ENCODE results near the gene KSR2. TPM values are rescaled to one million over a fixed set of nuclear protein-coding genes. Genes with fewer than 3 reads are reported as not detected.
A peak's percentile ranks its signal among the peaks of the same experiment; 100 is the strongest.

KSR2 gene
- total and polyA plus RNA-seq, 4 experiments from 2014 or later = 0.03 to 0.09 (median 0.06) TPM; not detected in 1

DNA sequence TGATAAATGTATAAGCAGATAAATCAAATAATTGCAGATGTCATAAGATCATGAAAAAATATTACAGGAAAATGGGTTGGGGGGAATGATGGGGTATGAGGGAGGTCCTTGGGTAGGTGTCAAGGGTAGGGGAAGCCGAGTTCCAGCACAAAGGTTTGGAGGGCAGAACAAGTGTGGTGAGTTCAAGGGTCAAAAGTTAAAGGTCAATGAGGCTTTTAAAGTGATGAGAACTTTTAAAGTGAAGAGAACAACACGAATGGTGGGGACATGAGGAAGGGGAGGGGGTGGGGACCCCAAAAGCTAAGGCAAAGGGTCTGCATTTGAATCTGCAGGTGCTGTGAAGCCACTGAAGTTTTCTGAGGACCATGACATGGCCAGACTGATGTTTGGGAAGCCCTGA is 406.8 kb downstream of the KSR2 start:
- ChIA-PET POLR2A (ENCODE audit: partially characterized antibody) (no interaction called here), CTCF (ENCODE audit: partially characterized antibody) (no interaction called here)
- Mint-ChIP-seq H3K27ac (no peak overlapping the region), H3K4me3 (no peak overlapping the region), H3K36me3 (no peaks in the 10 kb centered on the region), H3K4me1 (no peaks in the 10 kb centered on the region), H3K9me3 (peaks cover 0 to 2% (median 0%) of the 10 kb centered on the region in 8 donors), H3K27me3 (no peaks in the 10 kb centered on the region)
- no peak for DNase-seq
- Histone ChIP-seq H3K4me1 (ENCODE audit: insufficient read depth, low read length) (no peaks in the 10 kb centered on the region), H3K27me3 (ENCODE audit: insufficient read depth, low read length) (no peaks in the 10 kb centered on the region), H3K4me3 (ENCODE audit: low read length in 2 of 2) (no peak overlapping the region), H3K9me3 (ENCODE audit: control insufficient read depth in 1 of 2, low read length in 2 of 2) (no peaks in the 10 kb centered on the region), H3K27ac (ENCODE audit: low read depth, low read length) (no peak overlapping the region), H3K36me3 (ENCODE audit: insufficient read depth, low read length) (no peaks in the 10 kb centered on the region)
- intact Hi-C loops (cut with micrococcal nuclease) = no loop called here

DNA sequence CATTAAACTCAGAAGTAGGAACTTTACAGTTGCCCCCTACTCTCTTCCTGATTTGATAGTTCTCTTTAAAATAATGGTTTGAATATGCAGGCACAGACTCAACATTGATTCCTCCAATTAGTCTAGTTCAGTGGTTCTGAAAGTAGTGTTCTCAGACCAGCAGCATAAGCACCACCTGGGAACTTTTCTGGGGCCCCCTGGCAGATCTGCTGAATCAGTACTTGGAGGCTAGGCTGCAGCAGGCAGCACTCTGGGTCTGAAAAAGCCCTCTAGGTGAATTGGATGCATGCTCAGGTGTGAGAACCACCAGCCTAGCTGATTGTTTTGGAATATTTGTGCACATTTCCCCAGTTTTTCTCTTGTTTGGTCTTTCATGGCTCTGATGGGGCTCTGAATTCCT is 408.8 kb downstream of the KSR2 start:
- ChIA-PET POLR2A (ENCODE audit: partially characterized antibody) (no interaction called here), CTCF (ENCODE audit: partially characterized antibody) (no interaction called here)
- no peaks in the 10 kb centered on the region for H3K4me1 Mint-ChIP-seq
- intact Hi-C loops (cut with micrococcal nuclease) = no loop called here
- Histone ChIP-seq H3K4me1 (ENCODE audit: insufficient read depth, low read length) (no peaks in the 10 kb centered on the region), H3K27ac (ENCODE audit: low read depth, low read length) (no peak overlapping the region), H3K27me3 (ENCODE audit: insufficient read depth, low read length) (no peaks in the 10 kb centered on the region), H3K4me3 (ENCODE audit: low read length in 2 of 2) (no peak overlapping the region), H3K9me3 (ENCODE audit: control insufficient read depth in 1 of 2, low read length in 2 of 2) (no peaks in the 10 kb centered on the region), H3K36me3 (ENCODE audit: insufficient read depth, low read length) (no peaks in the 10 kb centered on the region)
- no peak overlapping the region for H3K4me3 Mint-ChIP-seq
- peaks cover 0 to 5% (median 2%) of the 10 kb centered on the region in 8 donors for H3K9me3 Mint-ChIP-seq
- no peaks in the 10 kb centered on the region for H3K27me3 Mint-ChIP-seq
- H3K36me3 Mint-ChIP-seq = no peaks in the 10 kb centered on the region
- H3K27ac Mint-ChIP-seq = no peak overlapping the region
- DNase-seq = no peak

DNA sequence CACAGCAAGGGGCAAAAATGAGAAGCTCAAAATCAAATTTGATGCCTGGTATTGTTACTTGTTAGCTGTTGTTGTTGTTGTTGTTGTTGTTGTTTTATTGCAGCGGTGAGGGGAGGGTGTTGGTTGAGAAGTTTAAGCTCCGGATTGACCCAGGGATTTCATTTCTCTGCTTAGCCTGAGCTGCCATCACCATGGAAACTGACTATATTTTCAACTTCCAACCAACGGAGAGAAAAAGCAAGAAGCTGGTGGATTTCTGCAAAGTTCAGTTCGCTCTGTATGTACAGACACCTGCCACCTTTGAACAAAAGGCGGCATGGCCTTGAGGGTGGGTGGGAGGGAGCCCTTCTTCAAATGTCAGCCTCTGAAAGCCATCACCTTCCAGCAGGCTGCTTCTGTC is 412.9 kb downstream of the KSR2 start:
- H3K9me3 Mint-ChIP-seq = peaks cover 9 to 24% (median 15%) of the 10 kb centered on the region in 8 donors
- ChIA-PET CTCF (ENCODE audit: partially characterized antibody) (no interaction called here), POLR2A (ENCODE audit: partially characterized antibody) (no interaction called here)

DNA sequence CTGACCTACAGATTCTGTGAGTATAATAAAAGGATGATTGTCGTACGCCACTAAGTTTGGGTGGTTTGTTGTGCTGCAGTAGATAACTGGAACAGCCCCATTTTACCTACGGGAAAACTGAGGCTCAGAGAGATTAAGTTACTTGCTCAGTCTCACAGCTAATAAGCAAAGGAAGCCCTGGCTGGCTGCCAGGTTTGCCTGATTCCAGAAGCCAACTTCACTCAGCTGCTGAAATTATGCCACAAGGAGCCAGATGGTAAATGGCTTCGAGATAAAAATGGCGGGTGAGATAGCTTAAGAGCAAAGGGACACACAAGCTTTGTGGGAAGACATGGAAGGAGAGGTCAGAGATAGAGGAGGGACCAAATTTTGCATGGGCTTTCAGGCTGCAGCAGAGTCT is 415.8 kb downstream of the KSR2 start:
- H3K36me3 ChIP-seq (ENCODE audit: insufficient read depth, low read length) = no peaks in the 10 kb centered on the region
- Mint-ChIP-seq H3K4me1 (no peaks in the 10 kb centered on the region), H3K36me3 (peaks cover 0 to 6% of the 10 kb centered on the region in 2 donors), H3K4me3 (no peak overlapping the region), H3K27ac (no peak overlapping the region), H3K9me3 (peaks cover 9 to 36% (median 18%) of the 10 kb centered on the region in 8 donors), H3K27me3 (peaks cover 0 to 5% of the 10 kb centered on the region in 2 donors)
- CTCF ChIA-PET (ENCODE audit: partially characterized antibody) = no interaction called here
- H3K4me1 ChIP-seq (ENCODE audit: insufficient read depth, low read length) = no peaks in the 10 kb centered on the region
- H3K27me3 ChIP-seq (ENCODE audit: insufficient read depth, low read length) = no peaks in the 10 kb centered on the region
- DNase-seq = no peak
- H3K4me3 ChIP-seq (ENCODE audit: low read length in 2 of 2) = no peak overlapping the region
- POLR2A ChIA-PET (ENCODE audit: partially characterized antibody) = no interaction called here
- H3K27ac ChIP-seq (ENCODE audit: low read depth, low read length) = no peak overlapping the region
- intact Hi-C loops (cut with micrococcal nuclease) = no loop called here
- H3K9me3 ChIP-seq (ENCODE audit: control insufficient read depth in 1 of 2, low read length in 2 of 2) = no peaks in the 10 kb centered on the region

More for the DNA sequence above, 412.9 kb downstream of the KSR2 start:
- Histone ChIP-seq H3K27ac (ENCODE audit: low read depth, low read length) (no peak overlapping the region), H3K9me3 (ENCODE audit: control insufficient read depth in 1 of 2, low read length in 2 of 2) (no peaks in the 10 kb centered on the region), H3K36me3 (ENCODE audit: insufficient read depth, low read length) (no peaks in the 10 kb centered on the region), H3K4me1 (ENCODE audit: insufficient read depth, low read length) (no peaks in the 10 kb centered on the region), H3K4me3 (ENCODE audit: low read length in 2 of 2) (no peak overlapping the region), H3K27me3 (ENCODE audit: insufficient read depth, low read length) (no peaks in the 10 kb centered on the region)
- intact Hi-C loops (cut with micrococcal nuclease) = no loop called here
- H3K27me3 Mint-ChIP-seq = no peaks in the 10 kb centered on the region
- DNase-seq = no peak
- peaks cover 0 to 6% of the 10 kb centered on the region in 2 donors for H3K36me3 Mint-ChIP-seq
- no peak overlapping the region for H3K4me3 Mint-ChIP-seq
- H3K4me1 Mint-ChIP-seq = no peaks in the 10 kb centered on the region
- no peak overlapping the region for H3K27ac Mint-ChIP-seq

DNA sequence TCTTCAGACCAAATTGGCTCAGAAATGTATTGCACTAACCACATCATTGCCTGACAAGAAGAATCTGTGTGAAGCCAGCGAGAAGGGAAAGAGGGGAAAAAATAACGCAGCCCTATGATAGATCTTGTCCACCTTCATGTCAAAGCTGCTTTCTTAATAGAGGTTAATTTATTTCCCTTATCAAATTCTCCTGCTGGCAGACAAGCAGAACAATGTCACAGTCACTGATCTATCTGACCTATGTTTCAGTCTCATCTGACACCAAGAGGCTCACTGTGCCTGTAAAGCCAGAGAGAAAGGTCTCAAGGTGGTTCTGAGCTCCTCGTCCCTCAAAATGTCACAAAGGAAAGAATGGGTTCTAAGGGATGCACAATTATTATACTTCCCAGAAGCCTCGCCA is 417.1 kb downstream of the KSR2 start:
- Histone ChIP-seq H3K27ac (ENCODE audit: low read depth, low read length) (no peak overlapping the region), H3K4me1 (ENCODE audit: insufficient read depth, low read length) (no peaks in the 10 kb centered on the region), H3K36me3 (ENCODE audit: insufficient read depth, low read length) (no peaks in the 10 kb centered on the region), H3K4me3 (ENCODE audit: low read length in 2 of 2) (no peak overlapping the region), H3K27me3 (ENCODE audit: insufficient read depth, low read length) (no peaks in the 10 kb centered on the region), H3K9me3 (ENCODE audit: control insufficient read depth in 1 of 2, low read length in 2 of 2) (no peaks in the 10 kb centered on the region)
- Mint-ChIP-seq H3K27ac (no peak overlapping the region), H3K4me3 (no peak overlapping the region), H3K9me3 (peaks cover 10 to 36% (median 18%) of the 10 kb centered on the region in 8 donors), H3K36me3 (peaks cover 0 to 6% of the 10 kb centered on the region in 2 donors), H3K27me3 (peaks cover 0 to 5% of the 10 kb centered on the region in 2 donors), H3K4me1 (no peaks in the 10 kb centered on the region)
- no peak for DNase-seq
- POLR2A ChIA-PET (ENCODE audit: partially characterized antibody) = no interaction called here
- CTCF ChIA-PET (ENCODE audit: partially characterized antibody) = no interaction called here
- intact Hi-C loops (cut with micrococcal nuclease) = no loop called here

DNA sequence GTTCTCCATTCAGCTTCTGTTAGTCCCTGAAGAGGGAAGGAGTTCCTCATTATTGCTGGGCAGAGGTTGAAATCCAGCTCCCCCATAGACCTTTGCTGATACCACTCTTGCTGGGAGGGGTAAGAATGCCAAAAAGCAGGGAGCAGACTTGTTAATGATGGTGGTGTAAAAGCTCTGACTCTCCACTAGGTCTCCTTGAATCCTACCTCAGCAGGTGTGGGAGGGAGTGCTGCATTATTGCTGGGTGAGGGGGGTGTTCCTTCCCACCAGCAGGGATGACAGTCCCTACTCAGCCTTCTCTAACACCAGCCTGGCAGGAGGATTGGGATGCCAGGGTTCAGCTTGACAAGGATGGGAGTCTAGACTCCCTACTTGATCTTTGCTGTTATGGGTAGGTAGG is 421.6 kb downstream of the KSR2 start:
- H3K27me3 Mint-ChIP-seq = peaks cover 2 to 5% of the 10 kb centered on the region in 2 donors
- no peak overlapping the region for H3K4me3 Mint-ChIP-seq
- peaks cover 1 to 4% of the 10 kb centered on the region in 2 donors for H3K36me3 Mint-ChIP-seq
- Histone ChIP-seq H3K9me3 (ENCODE audit: control insufficient read depth in 1 of 2, low read length in 2 of 2) (no peaks in the 10 kb centered on the region), H3K27ac (ENCODE audit: low read depth, low read length) (no peak overlapping the region), H3K4me1 (ENCODE audit: insufficient read depth, low read length) (no peaks in the 10 kb centered on the region), H3K27me3 (ENCODE audit: insufficient read depth, low read length) (no peaks in the 10 kb centered on the region), H3K36me3 (ENCODE audit: insufficient read depth, low read length) (no peaks in the 10 kb centered on the region), H3K4me3 (ENCODE audit: low read length in 2 of 2) (no peak overlapping the region)
- no peak for DNase-seq
- H3K4me1 Mint-ChIP-seq = no peaks in the 10 kb centered on the region
- intact Hi-C loops (cut with micrococcal nuclease) = no loop called here
- H3K27ac Mint-ChIP-seq = no peak overlapping the region
- peaks cover 6 to 18% (median 11%) of the 10 kb centered on the region in 8 donors for H3K9me3 Mint-ChIP-seq
- ChIA-PET POLR2A (ENCODE audit: partially characterized antibody) (no interaction called here), CTCF (ENCODE audit: partially characterized antibody) (no interaction called here)

DNA sequence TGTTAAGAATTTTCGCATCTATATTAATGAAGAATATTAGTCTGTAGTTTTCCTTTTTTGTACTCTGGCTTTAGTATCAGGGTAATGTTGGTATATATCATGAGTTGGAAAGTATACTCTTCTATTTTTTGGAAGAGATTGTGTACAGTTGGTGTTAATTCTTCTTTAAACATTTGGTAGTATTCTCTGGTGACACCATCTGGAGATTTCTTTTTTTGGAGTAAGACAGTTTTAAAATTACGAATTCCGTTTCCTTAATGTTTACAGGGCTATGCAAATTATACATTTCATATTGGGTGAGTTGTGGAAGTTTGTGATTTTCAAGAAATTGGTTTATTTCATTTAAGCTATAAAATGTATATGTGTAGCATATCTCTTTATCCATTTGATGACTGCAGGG is 423.6 kb downstream of the KSR2 start:
- DNase-seq = no peak
- intact Hi-C loops (cut with micrococcal nuclease) = no loop called here
- Mint-ChIP-seq H3K27ac (no peak overlapping the region), H3K9me3 (peaks cover 3 to 7% (median 6%) of the 10 kb centered on the region in 8 donors), H3K27me3 (peaks cover 2 to 5% of the 10 kb centered on the region in 2 donors), H3K4me1 (no peaks in the 10 kb centered on the region), H3K4me3 (no peak overlapping the region), H3K36me3 (peaks cover 1 to 4% of the 10 kb centered on the region in 2 donors)
- Histone ChIP-seq H3K9me3 (ENCODE audit: control insufficient read depth in 1 of 2, low read length in 2 of 2) (no peaks in the 10 kb centered on the region), H3K4me1 (ENCODE audit: insufficient read depth, low read length) (no peaks in the 10 kb centered on the region), H3K27me3 (ENCODE audit: insufficient read depth, low read length) (no peaks in the 10 kb centered on the region), H3K4me3 (ENCODE audit: low read length in 2 of 2) (no peak overlapping the region), H3K36me3 (ENCODE audit: insufficient read depth, low read length) (no peaks in the 10 kb centered on the region), H3K27ac (ENCODE audit: low read depth, low read length) (no peak overlapping the region)
- ChIA-PET POLR2A (ENCODE audit: partially characterized antibody) (no interaction called here), CTCF (ENCODE audit: partially characterized antibody) (no interaction called here)

DNA sequence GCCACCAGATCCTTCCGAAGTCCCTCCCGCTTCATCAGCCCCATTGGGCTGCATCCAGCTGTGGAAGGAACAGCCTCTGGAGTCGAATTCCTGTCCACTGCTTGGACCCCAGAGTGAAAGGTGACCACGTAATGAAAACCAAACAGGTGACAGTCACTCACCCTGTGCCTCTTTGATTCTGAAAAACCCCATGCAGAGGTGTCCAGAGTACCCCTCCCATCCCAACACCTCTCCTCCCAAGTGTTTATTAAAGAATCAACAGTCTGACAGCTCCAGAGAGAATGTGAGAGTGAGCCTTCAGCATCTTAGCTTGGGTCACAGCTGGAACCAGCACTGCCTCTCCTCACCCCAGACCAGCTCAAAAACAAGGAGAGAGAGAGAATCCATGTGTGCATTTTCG is 428.8 kb downstream of the KSR2 start:
- Histone ChIP-seq H3K4me1 (ENCODE audit: insufficient read depth, low read length) (no peaks in the 10 kb centered on the region), H3K9me3 (ENCODE audit: control insufficient read depth in 1 of 2, low read length in 2 of 2) (no peaks in the 10 kb centered on the region), H3K27me3 (ENCODE audit: insufficient read depth, low read length) (no peaks in the 10 kb centered on the region), H3K27ac (ENCODE audit: low read depth, low read length) (no peak overlapping the region), H3K4me3 (ENCODE audit: low read length in 2 of 2) (no peak overlapping the region), H3K36me3 (ENCODE audit: insufficient read depth, low read length) (no peaks in the 10 kb centered on the region)
- CTCF ChIA-PET (ENCODE audit: partially characterized antibody) = no interaction called here
- H3K36me3 Mint-ChIP-seq = no peaks in the 10 kb centered on the region
- H3K27ac Mint-ChIP-seq = no peak overlapping the region
- DNase-seq = no peak
- no peaks in the 10 kb centered on the region for H3K27me3 Mint-ChIP-seq
- H3K4me3 Mint-ChIP-seq = peak overlapping the region in 1 of 8 donors; percentile 67
- intact Hi-C loops (cut with micrococcal nuclease) = no loop called here
- peaks cover 0 to 4% (median under 1%) of the 10 kb centered on the region in 8 donors for H3K9me3 Mint-ChIP-seq
- POLR2A ChIA-PET (ENCODE audit: partially characterized antibody) = no interaction called here
- H3K4me1 Mint-ChIP-seq = no peaks in the 10 kb centered on the region

Data from CD4-positive, alpha-beta memory T cell (primary cell).